Effector memory CD8-positive, alpha-beta T cell (primary cell): Measurements from ENCODE around the gene GINS1.
"Not testable (repeated sequence)": the region's sequence is repeated elsewhere in the genome, so short reads cannot be mapped to it uniquely, and the experiment has no call there.

Experiments used
- ATAC-seq: fragments of 150-1000 bp; cut with Tn5 transposase; replicated peaks from 2 replicates; pipeline ENCODE4 v1.10.0; 2021; ENCODE audit warnings: mild to moderate bottlenecking, moderate library complexity
- DNase-seq, 3 experiments: peaks; one replicate each; pipeline ENCODE4 v3.0.0; 2021
- H3K27ac Mint-ChIP-seq, 2 donors: one replicate each; pipeline ENCODE4 v1.8.0; 2022; ENCODE audit warnings: mild to moderate bottlenecking in 2 of 2, mixed read lengths in 2 of 2, moderate library complexity in 2 of 2
- H3K27me3 Mint-ChIP-seq, 2 donors: one replicate each; pipeline ENCODE4 v1.8.0; 2022; ENCODE audit warnings: mixed read lengths in 2 of 2
- H3K36me3 Mint-ChIP-seq: one replicate; pipeline ENCODE4 v1.8.0; 2022; ENCODE audit warnings: mild to moderate bottlenecking, moderate library complexity, mixed read lengths; ENCODE audit not compliant: insufficient read depth
- H3K4me1 Mint-ChIP-seq, 2 donors: one replicate each; pipeline ENCODE4 v1.8.0; 2022; ENCODE audit warnings: low read depth in 2 of 2, mixed read lengths in 2 of 2
- H3K4me3 Mint-ChIP-seq, 2 donors: one replicate each; pipeline ENCODE4 v1.8.0; 2022; ENCODE audit warnings: mild to moderate bottlenecking in 2 of 2, mixed read lengths in 2 of 2, moderate library complexity in 2 of 2
- H3K9me3 Mint-ChIP-seq, 2 donors: one replicate each; pipeline ENCODE4 v1.8.0; 2022; ENCODE audit warnings: mixed read lengths in 2 of 2

The GINS1 gene

GRCh38 chr20:25465243-25466135 lies 58.0 kb downstream of the GINS1 start:
- Mint-ChIP-seq H3K4me3 (no peak overlapping the region), H3K9me3 (no peaks in the 10 kb centered on the region), H3K27ac (no peak overlapping the region), H3K4me1 (no peaks in the 10 kb centered on the region), H3K36me3 (no peaks in the 10 kb centered on the region), H3K27me3 (peaks cover 16 to 18% of the 10 kb centered on the region in 2 donors)
- ATAC-seq: no peak
- no peak for DNase-seq

- H3K4me1 Mint-ChIP-seq: no peaks in the 10 kb centered on the region
Measured at GRCh38 chr20:25466846-25467245, 59.4 kb downstream of the GINS1 start.

GRCh38 chr20:25467441-25467840 lies 60.0 kb downstream of the GINS1 start:
- Mint-ChIP-seq H3K36me3 (no peaks in the 10 kb centered on the region), H3K9me3 (no peaks in the 10 kb centered on the region), H3K27me3 (peaks cover 9 to 18% of the 10 kb centered on the region in 2 donors), H3K4me1 (no peaks in the 10 kb centered on the region), H3K4me3 (no peak overlapping the region), H3K27ac (no peak overlapping the region)
- ATAC-seq: no peak
- no peak for DNase-seq

More at GRCh38 chr20:25466846-25467245, 59.4 kb downstream of the GINS1 start:
- Mint-ChIP-seq H3K27me3 (peaks cover 9 to 18% of the 10 kb centered on the region in 2 donors), H3K36me3 (no peaks in the 10 kb centered on the region), H3K27ac (no peak overlapping the region), H3K4me3 (no peak overlapping the region), H3K9me3 (no peaks in the 10 kb centered on the region)
- no peak for DNase-seq
- ATAC-seq: no peak

GRCh38 chr20:25468126-25469075 lies 60.9 kb downstream of the GINS1 start:
- Mint-ChIP-seq H3K9me3 (no peaks in the 10 kb centered on the region), H3K27me3 (peaks cover 9 to 18% of the 10 kb centered on the region in 2 donors), H3K36me3 (no peaks in the 10 kb centered on the region), H3K4me1 (no peaks in the 10 kb centered on the region), H3K27ac (no peak overlapping the region), H3K4me3 (no peak overlapping the region)
- DNase-seq: no peak
- ATAC-seq: no peak

GRCh38 chr20:25469558-25469957 lies 62.1 kb downstream of the GINS1 start:
- Mint-ChIP-seq H3K4me3 (no peak overlapping the region), H3K27me3 (peaks cover 9 to 14% of the 10 kb centered on the region in 2 donors), H3K9me3 (no peaks in the 10 kb centered on the region), H3K36me3 (no peaks in the 10 kb centered on the region), H3K27ac (no peak overlapping the region), H3K4me1 (no peaks in the 10 kb centered on the region)
- ATAC-seq (no peak), DNase-seq (no peak)

- ATAC-seq: no peak
- DNase-seq: no peak
- H3K9me3 Mint-ChIP-seq: no peaks in the 10 kb centered on the region
Measured at GRCh38 chr20:25470045-25470444, 62.6 kb downstream of the GINS1 start.

GRCh38 chr20:25471020-25471419 lies 63.5 kb downstream of the GINS1 start:
- ATAC-seq: no peak
- Mint-ChIP-seq H3K4me1 (no peaks in the 10 kb centered on the region), H3K4me3 (no peak overlapping the region), H3K27ac (no peak overlapping the region), H3K36me3 (peaks cover 2% of the 10 kb centered on the region), H3K27me3 (peaks cover 9 to 10% of the 10 kb centered on the region in 2 donors), H3K9me3 (no peaks in the 10 kb centered on the region)
- DNase-seq: no peak

More at GRCh38 chr20:25470045-25470444, 62.6 kb downstream of the GINS1 start:
- no peaks in the 10 kb centered on the region for H3K4me1 Mint-ChIP-seq
- peaks cover 2% of the 10 kb centered on the region for H3K36me3 Mint-ChIP-seq
- peaks cover 9 to 10% of the 10 kb centered on the region in 2 donors for H3K27me3 Mint-ChIP-seq
- no peak overlapping the region for H3K4me3 Mint-ChIP-seq
- no peak overlapping the region for H3K27ac Mint-ChIP-seq

- H3K4me1 Mint-ChIP-seq, H3K4me3 Mint-ChIP-seq: not testable (repeated sequence)
Measured at GRCh38 chr20:25473297-25473696, 65.8 kb downstream of the GINS1 start.

GRCh38 chr20:25476106-25477013 lies 68.9 kb downstream of the GINS1 start:
- Mint-ChIP-seq H3K27me3 (no peaks in the 10 kb centered on the region), H3K4me3 (no peak overlapping the region), H3K36me3 (peaks cover 2% of the 10 kb centered on the region), H3K27ac (no peak overlapping the region), H3K4me1 (no peaks in the 10 kb centered on the region), H3K9me3 (no peaks in the 10 kb centered on the region)
- ATAC-seq: no peak
- DNase-seq: no peak

More at GRCh38 chr20:25473297-25473696, 65.8 kb downstream of the GINS1 start:
- not testable (repeated sequence) for H3K9me3 Mint-ChIP-seq, H3K36me3 Mint-ChIP-seq, H3K27ac Mint-ChIP-seq, DNase-seq, H3K27me3 Mint-ChIP-seq, ATAC-seq

- H3K4me3 Mint-ChIP-seq: no peak overlapping the region
- H3K36me3 Mint-ChIP-seq: peaks cover 2% of the 10 kb centered on the region
- H3K4me1 Mint-ChIP-seq: no peaks in the 10 kb centered on the region
- no peaks in the 10 kb centered on the region for H3K9me3 Mint-ChIP-seq
- ATAC-seq (no peak), DNase-seq (no peak)
- H3K27me3 Mint-ChIP-seq: no peaks in the 10 kb centered on the region
- H3K27ac Mint-ChIP-seq: no peak overlapping the region
Measured at GRCh38 chr20:25477014-25477882, 69.8 kb downstream of the GINS1 start.

- no peak for DNase-seq
- H3K4me3 Mint-ChIP-seq: no peak overlapping the region
- H3K27ac Mint-ChIP-seq: no peak overlapping the region
- peaks cover 5% of the 10 kb centered on the region for H3K36me3 Mint-ChIP-seq
- peaks cover 0 to 9% of the 10 kb centered on the region in 2 donors for H3K27me3 Mint-ChIP-seq
- H3K4me1 Mint-ChIP-seq: peaks cover 0 to 2% of the 10 kb centered on the region in 2 donors
- no peaks in the 10 kb centered on the region for H3K9me3 Mint-ChIP-seq
- no peak for ATAC-seq
Measured at GRCh38 chr20:25478889-25479568, 71.6 kb downstream of the GINS1 start.
